MCF 10A (cell line): ENCODE results near the gene EGFL8. TPM values are rescaled to one million over a fixed set of nuclear protein-coding genes. Genes with fewer than 3 reads are reported as not detected.

Source experiments
- BruUV-seq: library from RNA; stranded (reverse); fragments of 400-500 nt; replicated peaks from 2 replicates; lab custom pipeline; 2021; lab: Mats Ljungman, UMichigan
- CTCF ChIA-PET: fragments of 300-600 bp; sonication (Branson Sonifier 250); formaldehyde crosslinking; extraction: SDS; loops from one replicate; lab custom pipeline; 2021; ENCODE audit warnings: antibody characterized with exemption, inconsistent platforms; lab: Yijun Ruan, JAX
- POLR2A ChIA-PET: fragments of 300-600, 350-650 bp; sonication (Branson Sonifier 250); formaldehyde crosslinking; extraction: SDS; loops from one replicate; lab custom pipeline; 2020; ENCODE audit warnings: antibody characterized with exemption, inconsistent platforms; lab: Yijun Ruan, JAX
- DNase-seq: peaks from one replicate; pipeline ENCODE4 v3.0.0-alpha.2; 2018; ENCODE audit not compliant: unreplicated experiment
- H3K27ac Mint-ChIP-seq: one replicate; pipeline ENCODE4 v1.8.0; 2022; ENCODE audit warnings: mild to moderate bottlenecking, low read depth, mixed read lengths; ENCODE audit not compliant: unreplicated experiment
- H3K27me3 Mint-ChIP-seq: one replicate; pipeline ENCODE4 v1.8.0; 2022; ENCODE audit warnings: mixed read lengths; ENCODE audit not compliant: insufficient read depth, unreplicated experiment
- H3K36me3 Mint-ChIP-seq: one replicate; pipeline ENCODE4 v1.8.0; 2022; ENCODE audit warnings: mild to moderate bottlenecking, moderate library complexity, mixed read lengths; ENCODE audit not compliant: insufficient read depth, unreplicated experiment
- H3K4me1 Mint-ChIP-seq: one replicate; pipeline ENCODE4 v1.8.0; 2022; ENCODE audit warnings: mixed read lengths; ENCODE audit not compliant: insufficient read depth, unreplicated experiment
- H3K4me3 Mint-ChIP-seq: one replicate; pipeline ENCODE4 v1.8.0; 2022; ENCODE audit warnings: mild to moderate bottlenecking, moderate library complexity, mixed read lengths; ENCODE audit not compliant: unreplicated experiment
- H3K9me3 Mint-ChIP-seq: one replicate; pipeline ENCODE4 v1.8.0; 2022; ENCODE audit warnings: mixed read lengths; ENCODE audit not compliant: unreplicated experiment
- intact Hi-C: fragments of 100-400 bp; cut with micrococcal nuclease; formaldehyde crosslinking; loops from 2 replicates; pipeline ENCODE4 v1.14.1; 2022
- total RNA-seq: library from RNA; stranded (reverse); gene quantifications from 2 replicates; pipeline ENCODE4 v1.2.3, GENCODE V29; 2022
- TF ChIP-seq, protein P1 (sequence below): fragments of 200-600 bp; IDR thresholded peaks from one replicate; pipeline ENCODE4 v1.8.0; 2022; ENCODE audit warnings: antibody characterized with exemption, mild to moderate bottlenecking; ENCODE audit not compliant: unreplicated experiment

EGFL8 gene
- total RNA-seq, 1 experiment from 2014 or later = 3.1 TPM

DNA sequence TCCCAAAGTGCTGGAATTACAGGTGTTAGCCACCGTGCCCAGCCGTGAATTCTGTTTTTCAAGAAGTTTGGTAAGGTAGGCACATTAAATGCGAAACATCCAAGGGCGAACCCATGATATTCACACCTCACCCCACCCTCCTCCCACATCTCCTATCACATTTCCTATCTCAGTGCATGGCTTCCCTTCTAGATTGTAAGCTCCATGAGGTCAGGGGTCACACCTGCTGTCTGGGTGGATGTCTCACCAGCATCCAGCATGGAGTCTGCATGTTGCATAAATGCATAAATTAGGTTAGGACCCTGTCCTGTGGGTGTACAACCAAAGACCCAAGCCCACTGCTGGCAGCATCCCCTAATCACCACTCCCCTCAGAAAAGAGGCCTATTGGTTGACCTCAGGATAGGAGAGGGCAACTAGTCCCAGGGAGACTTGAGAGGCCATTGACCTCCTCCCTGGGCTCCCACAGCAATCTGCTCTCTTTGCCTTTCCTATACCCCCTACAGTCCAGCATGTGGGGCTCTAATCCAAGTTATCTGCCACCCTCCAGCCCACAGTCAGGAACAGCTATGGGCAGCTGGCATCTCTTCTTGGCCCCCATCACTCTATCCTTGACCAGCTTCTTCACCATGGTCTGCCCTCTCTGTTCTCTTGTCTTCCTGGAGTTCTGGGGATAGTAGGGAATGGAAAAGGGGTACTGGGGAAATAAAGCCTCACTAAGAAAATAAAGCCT lies 16.8 kb upstream of the EGFL8 start:
- CTCF ChIA-PET = interaction anchor here (2.2 kb wide), 1 partner anchor 29 kb away, joined by 6 read pairs; no protein-coding TSS in a partner anchor
- Mint-ChIP-seq H3K4me1 (peaks cover 15% of the 10 kb centered on the region), H3K27ac (no peak overlapping the region), H3K36me3 (no peaks in the 10 kb centered on the region), H3K27me3 (no peaks in the 10 kb centered on the region), H3K4me3 (no peak overlapping the region), H3K9me3 (no peaks in the 10 kb centered on the region)
- BruUV-seq = no TSS peak
- intact Hi-C loops = no loop called here
- no peak for DNase-seq
- POLR2A ChIA-PET = interaction anchor here (0.6 to 0.7 kb wide), 3 partner anchors 37 to 531 kb away, joined by 3 to 4 read pairs (median 3); partner anchors contain the start of gene NEU1
- TF ChIP-seq, protein P1, sequence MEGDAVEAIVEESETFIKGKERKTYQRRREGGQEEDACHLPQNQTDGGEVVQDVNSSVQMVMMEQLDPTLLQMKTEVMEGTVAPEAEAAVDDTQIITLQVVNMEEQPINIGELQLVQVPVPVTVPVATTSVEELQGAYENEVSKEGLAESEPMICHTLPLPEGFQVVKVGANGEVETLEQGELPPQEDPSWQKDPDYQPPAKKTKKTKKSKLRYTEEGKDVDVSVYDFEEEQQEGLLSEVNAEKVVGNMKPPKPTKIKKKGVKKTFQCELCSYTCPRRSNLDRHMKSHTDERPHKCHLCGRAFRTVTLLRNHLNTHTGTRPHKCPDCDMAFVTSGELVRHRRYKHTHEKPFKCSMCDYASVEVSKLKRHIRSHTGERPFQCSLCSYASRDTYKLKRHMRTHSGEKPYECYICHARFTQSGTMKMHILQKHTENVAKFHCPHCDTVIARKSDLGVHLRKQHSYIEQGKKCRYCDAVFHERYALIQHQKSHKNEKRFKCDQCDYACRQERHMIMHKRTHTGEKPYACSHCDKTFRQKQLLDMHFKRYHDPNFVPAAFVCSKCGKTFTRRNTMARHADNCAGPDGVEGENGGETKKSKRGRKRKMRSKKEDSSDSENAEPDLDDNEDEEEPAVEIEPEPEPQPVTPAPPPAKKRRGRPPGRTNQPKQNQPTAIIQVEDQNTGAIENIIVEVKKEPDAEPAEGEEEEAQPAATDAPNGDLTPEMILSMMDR = no peak

GRCh38 chr6:32148289-32149091 lies 15.9 kb upstream of the EGFL8 start:
- ChIA-PET CTCF (interaction anchor here (2.2 kb wide), 1 partner anchor 30 kb away, joined by 6 read pairs; no protein-coding TSS in a partner anchor), POLR2A (interaction anchor here (0.6 to 0.7 kb wide), 3 partner anchors 38 to 532 kb away, joined by 3 to 4 read pairs (median 3); partner anchors contain the start of gene NEU1)
- intact Hi-C loops = no loop called here
- H3K27me3 Mint-ChIP-seq = no peaks in the 10 kb centered on the region
- no peaks in the 10 kb centered on the region for H3K36me3 Mint-ChIP-seq
- no peak for DNase-seq
- no TSS peak for BruUV-seq
- TF ChIP-seq, protein P1 = no peak
- H3K4me3 Mint-ChIP-seq = no peak overlapping the region
- peaks cover 15% of the 10 kb centered on the region for H3K4me1 Mint-ChIP-seq
- H3K9me3 Mint-ChIP-seq = no peaks in the 10 kb centered on the region
- no peak overlapping the region for H3K27ac Mint-ChIP-seq

DNA sequence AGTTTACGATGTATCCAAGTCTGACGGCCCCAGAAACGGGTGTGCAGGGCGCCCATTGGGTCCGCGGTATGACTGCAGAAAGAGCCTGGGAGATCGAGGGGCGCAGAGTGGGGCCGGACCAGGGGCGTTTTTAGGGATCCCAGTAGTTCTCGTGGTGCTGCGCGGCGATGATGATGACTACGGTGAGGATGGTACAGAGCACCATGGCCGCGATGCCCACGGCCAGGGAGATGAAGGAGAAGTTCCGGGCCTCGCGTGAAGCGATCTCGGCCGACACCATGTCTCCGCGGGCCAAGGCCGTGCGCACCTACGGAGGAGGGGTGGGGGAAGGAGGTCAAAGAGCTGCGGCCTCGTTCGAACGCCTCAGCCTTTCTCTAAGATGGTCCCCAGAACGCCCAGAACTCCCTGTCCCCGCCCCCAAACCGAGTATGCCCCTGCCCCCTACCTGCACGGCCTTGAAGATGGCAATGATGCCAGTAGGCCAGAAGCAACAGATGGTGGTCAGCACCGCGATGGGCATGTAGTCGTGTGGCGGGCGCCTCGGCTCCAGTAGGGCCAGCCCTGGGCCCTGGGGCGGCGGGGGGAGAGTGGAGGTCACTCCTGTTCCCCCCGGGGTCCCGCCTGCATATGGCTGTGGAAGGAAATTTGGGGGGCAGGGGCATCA lies 15.2 kb upstream of the EGFL8 start:
- intact Hi-C loops = no loop called here
- Mint-ChIP-seq H3K4me1 (peaks cover 15% of the 10 kb centered on the region), H3K36me3 (peaks cover 3% of the 10 kb centered on the region), H3K9me3 (no peaks in the 10 kb centered on the region), H3K27me3 (no peaks in the 10 kb centered on the region), H3K4me3 (no peak overlapping the region), H3K27ac (no peak overlapping the region)
- TF ChIP-seq, protein P1 = no peak
- no peak for DNase-seq
- no TSS peak for BruUV-seq
- POLR2A ChIA-PET = no interaction called here
- CTCF ChIA-PET = interaction anchor here (0.6 kb wide), 1 partner anchor 355 kb away, joined by 4 read pairs; no protein-coding TSS in a partner anchor
